CD4-positive, alpha-beta T cell (primary cell): ENCODE data around the gene ZNF827. TPM values are rescaled to one million over a fixed set of nuclear protein-coding genes. Genes with fewer than 3 reads are reported as not detected.

Experiments used
- ATAC-seq: fragments of 200-7000 bp; cut with Tn5 transposase; one replicate; pipeline ENCODE4 v1.10.0; 2022; ENCODE audit warnings: mild to moderate bottlenecking; ENCODE audit not compliant: poor library complexity
- CTCF ChIA-PET: fragments of 350-600 bp; sonication (Branson Sonifier 250); formaldehyde crosslinking; loops from one replicate; lab custom pipeline; 2021; ENCODE audit warnings: antibody characterized with exemption, inconsistent platforms; lab: Charles Lee
- POLR2A ChIA-PET: fragments of 350-600 bp; sonication (Branson Sonifier 250); formaldehyde crosslinking; loops from one replicate; lab custom pipeline; 2021; ENCODE audit warnings: antibody characterized with exemption, inconsistent platforms; lab: Charles Lee
- DNase-seq, 14 experiments: peaks; one replicate each; pipeline ENCODE4 v3.0.0-alpha.2; 2013 to 2020; ENCODE audit warnings: mixed read lengths in 2 of 14
- H3K27ac ChIP-seq, 2 donors: one replicate each; pipeline versions ENCODE4 v1.5.1 to v1.7.0; 2013; ENCODE audit warnings: low read length in 2 of 2, low read depth in 1 of 2, mild to moderate bottlenecking in 1 of 2
- H3K27me3 ChIP-seq, 2 experiments: 1 replicate in 1 of 2; 2 replicates in 1 of 2; pipeline versions ENCODE4 v1.6.1 to v1.7.0; 2013; ENCODE audit warnings: low read length in 2 of 2, control low read depth in 1 of 2, mild to moderate bottlenecking in 1 of 2, moderate library complexity in 1 of 2; ENCODE audit not compliant: insufficient read depth in 2 of 2, control insufficient read depth in 1 of 2
- H3K36me3 ChIP-seq: one replicate; pipeline ENCODE4 v1.6.1; 2013; ENCODE audit warnings: low read length, control low read depth; ENCODE audit not compliant: insufficient read depth
- H3K4me1 ChIP-seq: one replicate; pipeline ENCODE4 v1.6.1; 2013; ENCODE audit warnings: low read length, control low read depth; ENCODE audit not compliant: insufficient read depth
- H3K4me3 ChIP-seq: one replicate; pipeline ENCODE4 v1.5.1; 2013; ENCODE audit warnings: mild to moderate bottlenecking, low read length, moderate library complexity
- H3K9me3 ChIP-seq, 2 experiments: 1 replicate in 1 of 2; 2 replicates in 1 of 2; pipeline versions ENCODE4 v1.6.1 to v1.7.0; 2013; ENCODE audit warnings: low read length in 2 of 2, mild to moderate bottlenecking in 2 of 2, control low read depth in 1 of 2, moderate library complexity in 1 of 2; ENCODE audit not compliant: control insufficient read depth in 1 of 2, insufficient read depth in 1 of 2
- H3K27ac Mint-ChIP-seq: one replicate; pipeline ENCODE4 v1.8.0; 2020; ENCODE audit warnings: mixed read lengths
- H3K27me3 Mint-ChIP-seq: one replicate; pipeline ENCODE4 v1.8.0; 2021; ENCODE audit warnings: mixed read lengths
- H3K36me3 Mint-ChIP-seq: one replicate; pipeline ENCODE4 v1.8.0; 2021; ENCODE audit warnings: low read depth, mixed read lengths
- H3K4me1 Mint-ChIP-seq: one replicate; pipeline ENCODE4 v1.8.0; 2021; ENCODE audit warnings: low read depth, mixed read lengths
- H3K4me3 Mint-ChIP-seq: one replicate; pipeline ENCODE4 v1.8.0; 2020; ENCODE audit warnings: mild to moderate bottlenecking, mixed read lengths
- H3K9me3 Mint-ChIP-seq: one replicate; pipeline ENCODE4 v1.8.0; 2020; ENCODE audit warnings: mixed read lengths
- intact Hi-C, 2 experiments: fragments of 100-400 bp; cut with DNase I in 1 of 2; cut with micrococcal nuclease in 1 of 2; formaldehyde crosslinking; loops; one replicate each; pipeline versions ENCODE4 v1.15.1 to v1.9.0; 2023 to 2025; cut with DNase I, micrococcal nuclease
- total RNA-seq, 174 experiments: library from RNA in 2 of 174; stranded (reverse) in 2 of 174; gene quantifications; one replicate each; pipeline ENCODE4 v1.2.3 and lab custom pipeline; 2021 to 2026
- TF ChIP-seq, protein P1 (sequence below): fragments of 200-600 bp; IDR thresholded peaks from one replicate; pipeline ENCODE4 v1.8.0; 2022; ENCODE audit warnings: antibody characterized with exemption, mild to moderate bottlenecking

The ZNF827 gene
- total RNA-seq, 2 experiments from 2014 or later = 13.7 to 14.3 TPM

DNA sequence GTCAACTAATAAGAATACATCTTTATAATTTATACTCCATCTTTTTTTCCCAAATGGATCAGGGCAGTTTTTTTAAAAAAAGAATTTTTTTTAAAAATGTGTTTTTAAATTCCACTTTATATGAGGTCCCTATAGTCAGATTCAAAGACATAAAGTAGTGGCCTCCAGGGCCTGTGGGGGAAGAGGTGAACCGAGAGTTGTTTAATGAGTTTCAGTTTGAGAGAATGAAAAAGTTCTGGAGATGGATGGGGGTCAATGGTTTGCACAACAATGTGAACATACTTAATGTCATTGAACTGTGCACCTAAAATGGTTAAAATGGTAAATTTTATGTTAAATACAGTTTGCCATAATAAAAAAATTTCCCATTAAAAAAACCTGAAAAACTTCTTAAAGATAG, 53.8 kb downstream of the ZNF827 start:
- CTCF ChIA-PET = no interaction called here
- no peaks in the 10 kb centered on the region for H3K9me3 Mint-ChIP-seq
- POLR2A ChIA-PET = no interaction called here
- TF ChIP-seq, protein P1, sequence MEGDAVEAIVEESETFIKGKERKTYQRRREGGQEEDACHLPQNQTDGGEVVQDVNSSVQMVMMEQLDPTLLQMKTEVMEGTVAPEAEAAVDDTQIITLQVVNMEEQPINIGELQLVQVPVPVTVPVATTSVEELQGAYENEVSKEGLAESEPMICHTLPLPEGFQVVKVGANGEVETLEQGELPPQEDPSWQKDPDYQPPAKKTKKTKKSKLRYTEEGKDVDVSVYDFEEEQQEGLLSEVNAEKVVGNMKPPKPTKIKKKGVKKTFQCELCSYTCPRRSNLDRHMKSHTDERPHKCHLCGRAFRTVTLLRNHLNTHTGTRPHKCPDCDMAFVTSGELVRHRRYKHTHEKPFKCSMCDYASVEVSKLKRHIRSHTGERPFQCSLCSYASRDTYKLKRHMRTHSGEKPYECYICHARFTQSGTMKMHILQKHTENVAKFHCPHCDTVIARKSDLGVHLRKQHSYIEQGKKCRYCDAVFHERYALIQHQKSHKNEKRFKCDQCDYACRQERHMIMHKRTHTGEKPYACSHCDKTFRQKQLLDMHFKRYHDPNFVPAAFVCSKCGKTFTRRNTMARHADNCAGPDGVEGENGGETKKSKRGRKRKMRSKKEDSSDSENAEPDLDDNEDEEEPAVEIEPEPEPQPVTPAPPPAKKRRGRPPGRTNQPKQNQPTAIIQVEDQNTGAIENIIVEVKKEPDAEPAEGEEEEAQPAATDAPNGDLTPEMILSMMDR = no peak
- no peak overlapping the region for H3K4me3 ChIP-seq
- ATAC-seq = no peak
- H3K27ac Mint-ChIP-seq = no peak overlapping the region
- H3K27me3 ChIP-seq = no peaks in the 10 kb centered on the region
- no peaks in the 10 kb centered on the region for H3K9me3 ChIP-seq
- no peak overlapping the region for H3K27ac ChIP-seq
- H3K4me1 Mint-ChIP-seq = peaks cover 3% of the 10 kb centered on the region
- intact Hi-C loops = no loop called here
- H3K36me3 Mint-ChIP-seq = peaks cover 60% of the 10 kb centered on the region
- no peaks in the 10 kb centered on the region for H3K4me1 ChIP-seq
- H3K4me3 Mint-ChIP-seq = no peak overlapping the region
- peaks cover 17% of the 10 kb centered on the region for H3K36me3 ChIP-seq
- no peak for DNase-seq
- no peaks in the 10 kb centered on the region for H3K27me3 Mint-ChIP-seq

DNA sequence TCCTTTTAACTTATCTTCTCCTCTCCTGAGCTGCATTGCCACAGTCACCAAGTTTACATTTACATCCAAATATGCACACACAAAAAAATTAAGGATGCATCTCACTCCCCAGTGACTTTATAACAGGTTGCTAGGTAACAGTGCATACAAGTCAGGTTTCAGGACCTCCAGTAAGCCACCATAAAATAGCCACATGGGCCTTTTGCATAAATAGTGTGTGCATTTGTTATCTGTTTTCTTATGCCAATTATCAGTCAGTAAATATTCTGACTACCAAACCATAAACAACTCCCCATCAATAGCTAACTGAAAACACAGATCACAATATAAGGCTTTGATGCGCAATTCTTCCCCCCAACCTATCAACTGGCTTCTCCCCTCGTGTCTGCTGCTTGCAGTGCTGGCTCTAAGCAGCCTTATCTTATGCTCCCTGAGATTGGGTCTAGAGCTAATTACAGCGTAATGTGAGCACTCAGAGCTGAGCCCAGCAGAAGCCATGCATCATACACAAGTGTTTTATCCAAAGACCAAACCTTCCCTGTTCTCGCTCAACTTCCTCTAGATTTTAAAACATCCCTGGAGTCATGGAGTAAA, 55.4 kb downstream of the ZNF827 start:
- ChIA-PET POLR2A (no interaction called here), CTCF (no interaction called here)
- DNase-seq = no peak
- no peak for ATAC-seq
- Histone ChIP-seq H3K4me1 (no peaks in the 10 kb centered on the region), H3K36me3 (peaks cover 18% of the 10 kb centered on the region), H3K4me3 (no peak overlapping the region), H3K9me3 (no peaks in the 10 kb centered on the region), H3K27ac (no peak overlapping the region), H3K27me3 (no peaks in the 10 kb centered on the region)
- intact Hi-C loops = no loop called here
- Mint-ChIP-seq H3K9me3 (no peaks in the 10 kb centered on the region), H3K36me3 (peaks cover 66% of the 10 kb centered on the region), H3K27me3 (no peaks in the 10 kb centered on the region), H3K4me3 (no peak overlapping the region), H3K4me1 (peaks cover 3% of the 10 kb centered on the region), H3K27ac (no peak overlapping the region)
- TF ChIP-seq, protein P1 = no peak

DNA sequence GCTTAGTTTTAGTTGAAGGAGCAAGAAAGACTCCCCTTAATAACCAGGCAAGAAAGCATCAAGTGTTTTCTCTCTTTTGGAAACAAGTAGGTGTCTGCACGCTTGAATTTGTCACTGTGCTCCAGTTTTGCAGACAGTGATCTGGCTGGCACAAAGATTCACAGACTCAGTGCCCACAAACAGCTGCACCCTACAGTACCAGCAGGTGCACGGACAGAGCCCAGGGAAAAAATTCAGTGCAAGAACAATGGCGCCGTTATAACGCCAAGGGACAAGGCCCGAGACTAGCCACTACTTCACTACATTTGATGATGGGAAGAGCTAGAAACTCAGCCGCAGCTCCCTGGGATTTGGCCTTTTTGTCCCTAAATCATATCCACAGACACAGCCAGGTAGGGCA, 56.0 kb downstream of the ZNF827 start:
- Histone ChIP-seq H3K27ac (no peak overlapping the region), H3K36me3 (peaks cover 19% of the 10 kb centered on the region), H3K9me3 (no peaks in the 10 kb centered on the region), H3K4me1 (no peaks in the 10 kb centered on the region), H3K4me3 (no peak overlapping the region), H3K27me3 (no peaks in the 10 kb centered on the region)
- Mint-ChIP-seq H3K4me1 (peaks cover 3% of the 10 kb centered on the region), H3K4me3 (no peak overlapping the region), H3K27ac (no peak overlapping the region), H3K36me3 (peaks cover 67% of the 10 kb centered on the region), H3K9me3 (no peaks in the 10 kb centered on the region), H3K27me3 (no peaks in the 10 kb centered on the region)
- no peak for DNase-seq
- intact Hi-C loops = no loop called here
- POLR2A ChIA-PET = no interaction called here
- ATAC-seq = no peak
- CTCF ChIA-PET = no interaction called here
- TF ChIP-seq, protein P1 = no peak
